ENCODE measurements around the gene ZNF385A. TPM values are rescaled to one million over a fixed set of nuclear protein-coding genes. Genes with fewer than 3 reads are reported as not detected.

Gene ZNF385A
- total RNA-seq, 1 experiment from 2014 or later, result 5.9 TPM

DNA sequence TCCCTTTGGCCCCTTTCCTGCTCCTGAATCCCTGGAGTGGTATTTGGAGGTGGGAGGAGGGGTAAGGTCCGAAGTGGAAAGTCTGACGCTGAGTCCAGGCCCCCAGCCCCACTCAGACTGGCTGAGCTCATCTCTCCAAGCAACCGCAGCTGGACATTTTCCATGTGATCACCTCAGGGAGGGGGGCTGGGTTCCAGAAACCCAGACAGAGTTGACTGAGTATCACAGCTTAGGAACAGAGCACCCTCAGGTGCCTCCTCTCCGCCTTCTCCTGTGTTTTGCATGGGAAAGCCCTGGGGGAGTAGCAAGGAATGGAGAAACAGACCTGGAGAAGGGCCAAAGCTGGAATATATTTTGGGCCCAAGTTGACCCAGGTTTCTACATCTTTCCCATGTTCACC, 42.6 kb upstream of the ZNF385A start:
- no peak overlapping the region for H3K4me3 ChIP-seq (ENCODE audit: low read depth in 2 of 2, low read length in 2 of 2)
- DNase-seq (ENCODE audit: low read depth, low spot score) (no peak), ATAC-seq (no peak)
- ChIA-PET POLR2A (no interaction called here), CTCF (no interaction called here)
- H3K27me3 ChIP-seq (ENCODE audit: control insufficient read depth, insufficient read depth, low read length), result no peaks in the 10 kb centered on the region; the same call in 1 of the 2 replicates
- no peak overlapping the region for H3K27ac ChIP-seq (ENCODE audit: low read length)
- intact Hi-C loops (cut with micrococcal nuclease; ENCODE audit: unreplicated experiment), result no loop called here
- no peak for TF ChIP-seq TCF7L2 (IDR thresholded peaks at IDR 0.05; ENCODE audit: low read depth, low read length)
- TF ChIP-seq, protein P1, sequence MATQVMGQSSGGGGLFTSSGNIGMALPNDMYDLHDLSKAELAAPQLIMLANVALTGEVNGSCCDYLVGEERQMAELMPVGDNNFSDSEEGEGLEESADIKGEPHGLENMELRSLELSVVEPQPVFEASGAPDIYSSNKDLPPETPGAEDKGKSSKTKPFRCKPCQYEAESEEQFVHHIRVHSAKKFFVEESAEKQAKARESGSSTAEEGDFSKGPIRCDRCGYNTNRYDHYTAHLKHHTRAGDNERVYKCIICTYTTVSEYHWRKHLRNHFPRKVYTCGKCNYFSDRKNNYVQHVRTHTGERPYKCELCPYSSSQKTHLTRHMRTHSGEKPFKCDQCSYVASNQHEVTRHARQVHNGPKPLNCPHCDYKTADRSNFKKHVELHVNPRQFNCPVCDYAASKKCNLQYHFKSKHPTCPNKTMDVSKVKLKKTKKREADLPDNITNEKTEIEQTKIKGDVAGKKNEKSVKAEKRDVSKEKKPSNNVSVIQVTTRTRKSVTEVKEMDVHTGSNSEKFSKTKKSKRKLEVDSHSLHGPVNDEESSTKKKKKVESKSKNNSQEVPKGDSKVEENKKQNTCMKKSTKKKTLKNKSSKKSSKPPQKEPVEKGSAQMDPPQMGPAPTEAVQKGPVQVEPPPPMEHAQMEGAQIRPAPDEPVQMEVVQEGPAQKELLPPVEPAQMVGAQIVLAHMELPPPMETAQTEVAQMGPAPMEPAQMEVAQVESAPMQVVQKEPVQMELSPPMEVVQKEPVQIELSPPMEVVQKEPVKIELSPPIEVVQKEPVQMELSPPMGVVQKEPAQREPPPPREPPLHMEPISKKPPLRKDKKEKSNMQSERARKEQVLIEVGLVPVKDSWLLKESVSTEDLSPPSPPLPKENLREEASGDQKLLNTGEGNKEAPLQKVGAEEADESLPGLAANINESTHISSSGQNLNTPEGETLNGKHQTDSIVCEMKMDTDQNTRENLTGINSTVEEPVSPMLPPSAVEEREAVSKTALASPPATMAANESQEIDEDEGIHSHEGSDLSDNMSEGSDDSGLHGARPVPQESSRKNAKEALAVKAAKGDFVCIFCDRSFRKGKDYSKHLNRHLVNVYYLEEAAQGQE (IDR thresholded peaks at IDR 0.05; ENCODE audit: insufficient read depth in 1 of 2, low read depth in 2 of 2, low read length in 1 of 2), result no peak
- no peak for TF ChIP-seq SIN3A (IDR thresholded peaks at IDR 0.05; ENCODE audit: borderline replicate concordance, insufficient read depth, low read depth, low read length)
- TF ChIP-seq, protein P2, sequence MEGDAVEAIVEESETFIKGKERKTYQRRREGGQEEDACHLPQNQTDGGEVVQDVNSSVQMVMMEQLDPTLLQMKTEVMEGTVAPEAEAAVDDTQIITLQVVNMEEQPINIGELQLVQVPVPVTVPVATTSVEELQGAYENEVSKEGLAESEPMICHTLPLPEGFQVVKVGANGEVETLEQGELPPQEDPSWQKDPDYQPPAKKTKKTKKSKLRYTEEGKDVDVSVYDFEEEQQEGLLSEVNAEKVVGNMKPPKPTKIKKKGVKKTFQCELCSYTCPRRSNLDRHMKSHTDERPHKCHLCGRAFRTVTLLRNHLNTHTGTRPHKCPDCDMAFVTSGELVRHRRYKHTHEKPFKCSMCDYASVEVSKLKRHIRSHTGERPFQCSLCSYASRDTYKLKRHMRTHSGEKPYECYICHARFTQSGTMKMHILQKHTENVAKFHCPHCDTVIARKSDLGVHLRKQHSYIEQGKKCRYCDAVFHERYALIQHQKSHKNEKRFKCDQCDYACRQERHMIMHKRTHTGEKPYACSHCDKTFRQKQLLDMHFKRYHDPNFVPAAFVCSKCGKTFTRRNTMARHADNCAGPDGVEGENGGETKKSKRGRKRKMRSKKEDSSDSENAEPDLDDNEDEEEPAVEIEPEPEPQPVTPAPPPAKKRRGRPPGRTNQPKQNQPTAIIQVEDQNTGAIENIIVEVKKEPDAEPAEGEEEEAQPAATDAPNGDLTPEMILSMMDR (IDR thresholded peaks at IDR 0.05), result no peak
- TF ChIP-seq POLR2AphosphoS5 (IDR thresholded peaks at IDR 0.05; ENCODE audit: low read depth, low read length), result no peak
- H3K36me3 ChIP-seq (ENCODE audit: control insufficient read depth, insufficient read depth, low read length), result no peaks in the 10 kb centered on the region
- in situ Hi-C loops (cut with HindIII; ENCODE audit: low pct_unique_long_range_greater_than_20kb, low sequenced_read_pairs), result no loop called here
- no peaks in the 10 kb centered on the region for H3K4me1 ChIP-seq (ENCODE audit: control insufficient read depth, insufficient read depth, low read length)
- no TSS peak for BruUV-seq (replicated peaks)
- H3K9me3 ChIP-seq (ENCODE audit: control insufficient read depth, insufficient read depth, low read depth, low read length), result no peaks in the 10 kb centered on the region

DNA sequence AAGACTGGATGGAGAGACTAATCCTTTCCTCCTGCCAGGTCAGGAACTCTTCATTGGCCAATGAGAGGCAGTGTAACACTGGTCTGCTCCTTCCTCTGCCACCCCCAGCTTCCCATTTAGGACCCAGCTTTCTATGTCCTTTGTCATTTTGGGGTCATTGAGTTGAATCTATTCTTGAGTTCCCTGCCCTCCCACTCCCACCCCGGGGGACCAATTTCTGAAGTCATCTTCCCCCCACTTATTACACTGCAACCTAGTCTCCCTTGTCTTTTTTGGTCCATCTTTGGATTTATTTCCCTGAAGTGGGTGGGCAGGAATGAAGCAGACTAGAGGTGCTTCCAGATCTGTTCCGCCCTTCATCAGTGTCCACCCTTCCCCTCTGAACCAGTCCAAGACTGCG, 42.2 kb upstream of the ZNF385A start:
- no peak overlapping the region for H3K4me3 ChIP-seq (ENCODE audit: low read depth in 2 of 2, low read length in 2 of 2)
- ChIA-PET CTCF (no interaction called here), POLR2A (no interaction called here)
- DNase-seq (ENCODE audit: low read depth, low spot score) (no peak), ATAC-seq (no peak)
- no peak overlapping the region for H3K27ac ChIP-seq (ENCODE audit: low read length)
- in situ Hi-C loops (cut with HindIII; ENCODE audit: low pct_unique_long_range_greater_than_20kb, low sequenced_read_pairs) (no loop called here), intact Hi-C loops (cut with micrococcal nuclease; ENCODE audit: unreplicated experiment) (no loop called here)
- 0 out of 2 replicates have a peak, but pooled peaks cover 4% of the 10 kb centered on the region for H3K4me1 ChIP-seq (ENCODE audit: control insufficient read depth, insufficient read depth, low read length)
- H3K9me3 ChIP-seq (ENCODE audit: control insufficient read depth, insufficient read depth, low read depth, low read length), result no peaks in the 10 kb centered on the region
- H3K27me3 ChIP-seq (ENCODE audit: control insufficient read depth, insufficient read depth, low read length), result no peaks in the 10 kb centered on the region; the same call in 1 of the 2 replicates
- BruUV-seq (replicated peaks), result no TSS peak
- TF ChIP-seq POLR2AphosphoS5 (IDR thresholded peaks at IDR 0.05; ENCODE audit: low read depth, low read length) (no peak), SIN3A (IDR thresholded peaks at IDR 0.05; ENCODE audit: borderline replicate concordance, insufficient read depth, low read depth, low read length) (no peak)
- H3K36me3 ChIP-seq (ENCODE audit: control insufficient read depth, insufficient read depth, low read length), result no peaks in the 10 kb centered on the region

DNA sequence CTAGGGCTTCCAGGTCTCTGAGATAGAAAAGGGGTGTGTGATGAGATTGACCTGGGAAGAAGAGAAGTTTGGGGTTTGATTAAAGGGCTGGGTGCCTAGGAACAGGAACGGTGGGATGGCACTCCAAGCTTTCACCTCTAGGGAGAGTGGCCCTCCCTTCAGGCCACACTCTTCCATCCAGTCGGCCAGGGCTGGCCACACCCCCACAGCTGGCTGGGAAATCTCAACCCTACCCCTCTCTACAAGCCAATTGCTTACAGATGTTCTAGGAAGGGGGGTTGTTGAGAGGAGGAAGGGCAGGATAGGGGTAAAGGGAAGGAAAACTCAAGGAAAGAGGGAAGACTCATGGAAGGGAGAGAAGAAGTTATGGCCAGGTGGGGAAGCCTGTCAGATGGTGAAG, 41.2 kb upstream of the ZNF385A start:
- Histone ChIP-seq H3K4me3 (ENCODE audit: low read depth in 2 of 2, low read length in 2 of 2) (no peak overlapping the region), H3K4me1 (ENCODE audit: control insufficient read depth, insufficient read depth, low read length) (peaks cover 10% of the 10 kb centered on the region), H3K27me3 (ENCODE audit: control insufficient read depth, insufficient read depth, low read length) (no peaks in the 10 kb centered on the region), H3K9me3 (ENCODE audit: control insufficient read depth, insufficient read depth, low read depth, low read length) (no peaks in the 10 kb centered on the region), H3K36me3 (ENCODE audit: control insufficient read depth, insufficient read depth, low read length) (no peaks in the 10 kb centered on the region), H3K27ac (ENCODE audit: low read length) (no peak overlapping the region)
- no peak for TF ChIP-seq TCF7L2 (IDR thresholded peaks at IDR 0.05; ENCODE audit: low read depth, low read length)
- TF ChIP-seq SIN3A (IDR thresholded peaks at IDR 0.05; ENCODE audit: borderline replicate concordance, insufficient read depth, low read depth, low read length), result no peak
- TF ChIP-seq, protein P1 (IDR thresholded peaks at IDR 0.05; ENCODE audit: insufficient read depth in 1 of 2, low read depth in 2 of 2, low read length in 1 of 2), result no peak
- no peak for TF ChIP-seq POLR2AphosphoS5 (IDR thresholded peaks at IDR 0.05; ENCODE audit: low read depth, low read length)
- TF ChIP-seq, protein P2 (IDR thresholded peaks at IDR 0.05), result no peak
- DNase-seq (ENCODE audit: low read depth, low spot score), result no peak
- ChIA-PET CTCF (interaction anchor here (0.7 kb wide), 1 partner anchor 13 kb away, joined by 3 read pairs; no protein-coding TSS in a partner anchor), POLR2A (no interaction called here)
- ATAC-seq, result no peak
- no TSS peak for BruUV-seq (replicated peaks)
- intact Hi-C loops (cut with micrococcal nuclease; ENCODE audit: unreplicated experiment) (no loop called here), in situ Hi-C loops (cut with HindIII; ENCODE audit: low pct_unique_long_range_greater_than_20kb, low sequenced_read_pairs) (no loop called here)

Data from Panc1 (cell line).